Breast epithelium (tissue), 3 donors: ENCODE results near the gene OR51B2.
"Not testable (repeated sequence)": the region's sequence is repeated elsewhere in the genome, so short reads cannot be mapped to it uniquely, and the experiment has no call there.

Experiments used
- POLR2A ChIP-seq: fragments of 450-650 bp; IDR thresholded peaks from one replicate; pipeline ENCODE4 v1.6.1; 2016; ENCODE audit warnings: antibody characterized with exemption, mild to moderate bottlenecking, moderate library complexity
- TF ChIP-seq, protein P1 (sequence below), 3 donors: fragments of 450-650 bp; IDR thresholded peaks; one replicate each; pipeline ENCODE4 v1.5.1; 2016 to 2017; ENCODE audit warnings: antibody characterized with exemption in 3 of 3, mild to moderate bottlenecking in 3 of 3, moderate library complexity in 3 of 3

DNA sequence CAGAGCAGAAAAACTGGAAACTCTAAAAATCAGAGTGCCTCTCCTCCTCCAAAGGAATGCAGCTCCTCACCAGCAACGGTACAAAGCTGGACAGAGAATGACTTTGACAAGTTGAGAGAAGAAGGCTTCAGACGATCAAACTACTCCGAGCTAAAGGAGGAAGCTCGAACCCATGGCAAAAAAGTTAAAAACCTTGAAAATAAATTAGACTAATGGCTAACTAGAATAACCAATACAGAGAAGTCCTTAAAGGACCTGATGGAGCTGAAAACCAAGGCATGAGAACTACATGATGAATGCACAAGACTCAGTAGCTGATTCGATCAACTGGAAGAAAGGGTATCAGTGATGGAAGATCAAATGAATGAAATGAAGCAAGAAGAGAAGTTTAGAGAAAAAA is 31.9 kb upstream of the OR51B2 start:
- TF ChIP-seq POLR2A, result not testable (repeated sequence)
- TF ChIP-seq, protein P1, sequence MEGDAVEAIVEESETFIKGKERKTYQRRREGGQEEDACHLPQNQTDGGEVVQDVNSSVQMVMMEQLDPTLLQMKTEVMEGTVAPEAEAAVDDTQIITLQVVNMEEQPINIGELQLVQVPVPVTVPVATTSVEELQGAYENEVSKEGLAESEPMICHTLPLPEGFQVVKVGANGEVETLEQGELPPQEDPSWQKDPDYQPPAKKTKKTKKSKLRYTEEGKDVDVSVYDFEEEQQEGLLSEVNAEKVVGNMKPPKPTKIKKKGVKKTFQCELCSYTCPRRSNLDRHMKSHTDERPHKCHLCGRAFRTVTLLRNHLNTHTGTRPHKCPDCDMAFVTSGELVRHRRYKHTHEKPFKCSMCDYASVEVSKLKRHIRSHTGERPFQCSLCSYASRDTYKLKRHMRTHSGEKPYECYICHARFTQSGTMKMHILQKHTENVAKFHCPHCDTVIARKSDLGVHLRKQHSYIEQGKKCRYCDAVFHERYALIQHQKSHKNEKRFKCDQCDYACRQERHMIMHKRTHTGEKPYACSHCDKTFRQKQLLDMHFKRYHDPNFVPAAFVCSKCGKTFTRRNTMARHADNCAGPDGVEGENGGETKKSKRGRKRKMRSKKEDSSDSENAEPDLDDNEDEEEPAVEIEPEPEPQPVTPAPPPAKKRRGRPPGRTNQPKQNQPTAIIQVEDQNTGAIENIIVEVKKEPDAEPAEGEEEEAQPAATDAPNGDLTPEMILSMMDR (IDR thresholded peaks at IDR 0.05), result not testable (repeated sequence)
